DOHH2 (cell line): ENCODE data around the gene ANAPC2.

Source experiments
- EZH2phosphoT487 ChIP-seq: fragments of 200-600 bp; sonication (generic); IDR thresholded peaks from 2 replicates; pipeline ENCODE4 v1.6.1; 2017; ENCODE audit warnings: borderline replicate concordance, mild to moderate bottlenecking, antibody characterized with exemption, low read length, moderate library complexity, mixed read lengths
- TF ChIP-seq, protein P1 (sequence below): fragments of 200-600 bp; sonication (generic); IDR thresholded peaks from one replicate; pipeline ENCODE4 v1.5.1; 2014; ENCODE audit warnings: antibody characterized with exemption, mild to moderate bottlenecking, low read depth, low read length; ENCODE audit not compliant: poor library complexity, severe bottlenecking

DNA sequence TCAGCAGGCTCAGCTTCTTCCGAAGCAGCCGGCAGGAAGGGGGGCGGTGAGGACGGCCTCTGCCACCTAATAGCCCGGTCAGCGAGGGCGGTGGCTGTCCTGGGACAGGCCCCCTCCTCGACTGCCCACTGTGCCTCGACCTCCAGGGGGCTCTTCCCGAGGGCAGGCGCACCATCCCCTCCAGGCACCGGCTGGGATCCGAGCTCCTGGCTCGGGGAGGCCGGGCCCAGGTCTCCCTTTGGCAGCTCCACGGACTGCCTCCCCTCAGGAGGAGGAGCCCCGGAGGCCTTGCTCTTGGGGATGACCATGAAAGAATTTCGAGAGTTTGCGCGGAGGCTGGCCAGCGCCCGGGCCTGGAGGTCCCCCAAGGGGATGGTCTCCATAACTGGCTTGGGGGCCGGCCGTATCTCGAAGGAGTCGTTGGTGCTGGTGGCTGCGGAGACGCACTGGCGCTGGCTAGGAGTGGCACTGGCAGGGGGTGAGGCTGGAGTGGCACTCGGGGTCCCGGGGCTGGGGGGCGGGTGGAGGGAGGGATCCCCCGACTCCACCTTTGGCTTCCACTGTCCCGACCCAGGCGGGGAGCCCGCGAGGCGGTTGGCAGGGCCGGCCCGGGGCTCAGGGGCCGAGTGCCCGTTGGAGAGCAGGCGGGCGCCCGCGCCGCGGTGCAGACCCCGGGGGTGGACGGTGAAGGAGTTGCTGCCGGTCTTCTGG, 11.2 kb upstream of the ANAPC2 start:
- TF ChIP-seq, protein P1, sequence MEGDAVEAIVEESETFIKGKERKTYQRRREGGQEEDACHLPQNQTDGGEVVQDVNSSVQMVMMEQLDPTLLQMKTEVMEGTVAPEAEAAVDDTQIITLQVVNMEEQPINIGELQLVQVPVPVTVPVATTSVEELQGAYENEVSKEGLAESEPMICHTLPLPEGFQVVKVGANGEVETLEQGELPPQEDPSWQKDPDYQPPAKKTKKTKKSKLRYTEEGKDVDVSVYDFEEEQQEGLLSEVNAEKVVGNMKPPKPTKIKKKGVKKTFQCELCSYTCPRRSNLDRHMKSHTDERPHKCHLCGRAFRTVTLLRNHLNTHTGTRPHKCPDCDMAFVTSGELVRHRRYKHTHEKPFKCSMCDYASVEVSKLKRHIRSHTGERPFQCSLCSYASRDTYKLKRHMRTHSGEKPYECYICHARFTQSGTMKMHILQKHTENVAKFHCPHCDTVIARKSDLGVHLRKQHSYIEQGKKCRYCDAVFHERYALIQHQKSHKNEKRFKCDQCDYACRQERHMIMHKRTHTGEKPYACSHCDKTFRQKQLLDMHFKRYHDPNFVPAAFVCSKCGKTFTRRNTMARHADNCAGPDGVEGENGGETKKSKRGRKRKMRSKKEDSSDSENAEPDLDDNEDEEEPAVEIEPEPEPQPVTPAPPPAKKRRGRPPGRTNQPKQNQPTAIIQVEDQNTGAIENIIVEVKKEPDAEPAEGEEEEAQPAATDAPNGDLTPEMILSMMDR: no peak
- no peak for TF ChIP-seq EZH2phosphoT487
